GM12878 (cell line): ENCODE data around the gene CAPN9. TPM values are rescaled to one million over a fixed set of nuclear protein-coding genes. Genes with fewer than 3 reads are reported as not detected.

Experiments
- ATAC-seq: fragments of 200-7000 bp; cut with Tn5 transposase; 3 replicates; pipeline ENCODE4 v1.9.1; 2020; ENCODE audit warnings: mild to moderate bottlenecking, moderate library complexity
- BruUV-seq: library from RNA; stranded (reverse); fragments of 400-500 nt; replicated peaks from 2 replicates; lab custom pipeline; 2021; lab: Mats Ljungman, UMichigan
- CTCF ChIA-PET: fragments of 300-600 bp; sonication (Branson Sonifier 250); formaldehyde crosslinking; extraction: SDS; loops from one replicate; lab custom pipeline; 2021; ENCODE audit warnings: inconsistent platforms; lab: Yijun Ruan, JAX
- POLR2A ChIA-PET: fragments of 350-600 bp; formaldehyde crosslinking; extraction: SDS; loops from one replicate; lab custom pipeline; 2021; ENCODE audit warnings: inconsistent platforms; lab: Charles Lee
- RAD21 ChIA-PET: fragments of 300-600 bp; sonication (Branson Sonifier 250); formaldehyde crosslinking; loops from one replicate; lab custom pipeline; 2023; ENCODE audit warnings: antibody characterized with exemption; ENCODE audit not compliant: unreplicated experiment; lab: Charles Lee
- SMC1A ChIA-PET: fragments of 300-600 bp; sonication (Branson Sonifier 250); formaldehyde crosslinking; loops from one replicate; lab custom pipeline; 2023; ENCODE audit not compliant: unreplicated experiment, uncharacterized antibody; lab: Charles Lee
- DNase-seq: peaks from one replicate; pipeline ENCODE4 v3.0.0-alpha.2; 2011; ENCODE audit warnings: low read depth, low spot score
- FAIRE-seq: peaks from 3 replicates; lab custom pipeline; 2011; peaks lifted over from hg19 to GRCh38; lab: Jason Lieb, UNC
- H2AFZ ChIP-seq: 2 replicates; pipeline ENCODE4 v1.6.0; 2011; ENCODE audit warnings: low read depth, low read length, control low read depth; ENCODE audit not compliant: control insufficient read depth
- H3K27ac ChIP-seq: 2 replicates; pipeline ENCODE4 v1.5.1; 2011; ENCODE audit warnings: control low read depth; ENCODE audit not compliant: control insufficient read depth, insufficient read depth
- H3K27me3 ChIP-seq, 2 experiments: replicated peaks in 1 of 2; 2 replicates each; pipeline versions ENCODE4 v1.6.0 to v1.6.1; 2011; ENCODE audit warnings: low read length in 1 of 2; ENCODE audit not compliant: control insufficient read depth in 2 of 2, insufficient read depth in 2 of 2
- H3K36me3 ChIP-seq, 2 experiments: 2 replicates each; pipeline ENCODE4 v1.5.1; 2011; ENCODE audit warnings: low read length in 1 of 2; ENCODE audit not compliant: control insufficient read depth in 2 of 2, insufficient read depth in 2 of 2
- H3K4me1 ChIP-seq: 2 replicates; pipeline ENCODE4 v1.6.1; 2011; ENCODE audit warnings: mild to moderate bottlenecking, low read length, moderate library complexity, mixed read lengths; ENCODE audit not compliant: control insufficient read depth, insufficient read depth
- H3K4me2 ChIP-seq: 2 replicates; pipeline ENCODE4 v1.6.0; 2011; ENCODE audit warnings: control low read depth; ENCODE audit not compliant: control insufficient read depth, insufficient read depth
- H3K4me3 ChIP-seq: fragments of 200-600 bp; sonication (generic); 2 replicates; pipeline ENCODE4 v1.5.1; 2016
- H3K79me2 ChIP-seq: 2 replicates; pipeline ENCODE4 v1.6.0; 2011; ENCODE audit warnings: low read length; ENCODE audit not compliant: control insufficient read depth, insufficient read depth
- H3K9ac ChIP-seq: 2 replicates; pipeline ENCODE4 v1.8.0; 2011; ENCODE audit warnings: low read length, control low read depth, mixed read lengths; ENCODE audit not compliant: control insufficient read depth, insufficient read depth
- H3K9me3 ChIP-seq: replicated peaks from 3 replicates; pipeline ENCODE4 v1.5.1; 2011; ENCODE audit warnings: mild to moderate bottlenecking, low read length; ENCODE audit not compliant: control insufficient read depth, insufficient read depth
- H4K20me1 ChIP-seq: 2 replicates; pipeline ENCODE4 v1.6.0; 2011; ENCODE audit not compliant: control insufficient read depth, insufficient read depth
- JUND ChIP-seq: IDR thresholded peaks from 2 replicates; pipeline ENCODE4 v1.6.1; 2012; ENCODE audit warnings: low read depth, mild to moderate bottlenecking, low read length, improper control_type of control experiment, moderate library complexity
- LARP7 ChIP-seq: fragments of 450-650 bp; IDR thresholded peaks from 2 replicates; pipeline ENCODE4 v1.6.1; 2017; ENCODE audit warnings: mild to moderate bottlenecking
- POLR2A ChIP-seq: IDR thresholded peaks from 2 replicates; pipeline ENCODE4 v1.6.1; 2011; ENCODE audit warnings: low read depth, mild to moderate bottlenecking, low read length
- RAD21 ChIP-seq: IDR thresholded peaks from 2 replicates; pipeline ENCODE4 v1.6.1; 2011; ENCODE audit warnings: mild to moderate bottlenecking, low read depth, low read length, moderate library complexity; ENCODE audit not compliant: insufficient read depth
- TAF1 ChIP-seq: IDR thresholded peaks from 2 replicates; pipeline ENCODE4 v1.6.1; 2011; ENCODE audit warnings: mild to moderate bottlenecking, low read depth, low read length, borderline replicate concordance
- ZSCAN29 ChIP-seq: fragments of 450-650 bp; IDR thresholded peaks from 2 replicates; pipeline ENCODE4 v1.6.1; 2017; ENCODE audit warnings: mild to moderate bottlenecking, moderate library complexity
- WGBS: methylation state at CpG from one replicate; pipeline ENCODE4 v1.1.6; 2016; ENCODE audit warnings: low lambda C conversion rate; ENCODE audit not compliant: insufficient replicate concordance, insufficient coverage; ENCODE audit errors: missing lambda C conversion rate; 5-methylcytosine and 5-hydroxymethylcytosine counted together
- in situ Hi-C: fragments of 300-500 bp; cut with MboI; formaldehyde crosslinking; loops from 9 replicates; pipeline ENCODE4 v1.14.3; 2018; ENCODE audit warnings: mixed read lengths
- intact Hi-C: fragments of 100-400 bp; cut with micrococcal nuclease; formaldehyde crosslinking; loops from one replicate; pipeline ENCODE4 v1.14.2; 2022; ENCODE audit not compliant: unreplicated experiment
- polyA plus RNA-seq, 11 experiments: library from polyadenylated mRNA; depleted of rRNA in 4 of 11; unstranded in 6 of 11; stranded (reverse) in 5 of 11; fragments of >200 nt; fragmentation: Nextera tagmentation in 4 of 11; fragmentation: Illumina TruSeq in 1 of 11; extraction: Ambion mirVana in 4 of 11; extraction: Trizol in 1 of 11; gene quantifications; 1 replicate in 1 of 11; 2 replicates in 10 of 11; pipeline versions ENCODE4 v1.2.1 to v1.2.3, GENCODE V29; 2011 to 2016; ENCODE audit warnings: inconsistent platforms in 2 of 11, missing spikeins in 2 of 11, low read depth in 1 of 11
- total RNA-seq, 4 experiments: library from RNA; depleted of rRNA in 3 of 4; stranded (reverse); fragments of >200 nt in 3 of 4; fragmentation: Illumina TruSeq in 1 of 4; extraction: Trizol in 1 of 4; gene quantifications; 2 replicates each; pipeline versions ENCODE4 v1.2.1 to v1.2.3, GENCODE V29; 2013 to 2021
- TF ChIP-seq, protein P1 (sequence below), 3 experiments: IDR thresholded peaks in 2 of 3; conservative IDR thresholded peaks in 1 of 3; 2 replicates each; pipeline ENCODE4 v1.5.1; 2011; ENCODE audit warnings: low read depth in 3 of 3, low read length in 3 of 3, mild to moderate bottlenecking in 3 of 3, control low read depth in 2 of 3, moderate library complexity in 2 of 3, inconsistent platforms in 1 of 3, mixed read lengths in 1 of 3; ENCODE audit not compliant: control insufficient read depth in 2 of 3, insufficient read depth in 1 of 3; ENCODE audit errors: extremely low read depth in 1 of 3
- TF ChIP-seq, protein P2 (sequence below): fragments of 150-350 bp; IDR thresholded peaks from 2 replicates; pipeline ENCODE4 v1.6.1; 2014; ENCODE audit warnings: mild to moderate bottlenecking, low read depth, low read length
- TF ChIP-seq, protein P3 (sequence below): fragments of 450-650 bp; formaldehyde crosslinking; IDR thresholded peaks from 2 replicates; pipeline ENCODE4 v1.4.0; 2022; ENCODE audit warnings: mild to moderate bottlenecking, moderate library complexity

CAPN9 gene
- total and polyA plus RNA-seq, 10 of the 15 experiments (the other 5 are each of a cell fraction or from before 2014, with no cell fraction given): not detected

DNA sequence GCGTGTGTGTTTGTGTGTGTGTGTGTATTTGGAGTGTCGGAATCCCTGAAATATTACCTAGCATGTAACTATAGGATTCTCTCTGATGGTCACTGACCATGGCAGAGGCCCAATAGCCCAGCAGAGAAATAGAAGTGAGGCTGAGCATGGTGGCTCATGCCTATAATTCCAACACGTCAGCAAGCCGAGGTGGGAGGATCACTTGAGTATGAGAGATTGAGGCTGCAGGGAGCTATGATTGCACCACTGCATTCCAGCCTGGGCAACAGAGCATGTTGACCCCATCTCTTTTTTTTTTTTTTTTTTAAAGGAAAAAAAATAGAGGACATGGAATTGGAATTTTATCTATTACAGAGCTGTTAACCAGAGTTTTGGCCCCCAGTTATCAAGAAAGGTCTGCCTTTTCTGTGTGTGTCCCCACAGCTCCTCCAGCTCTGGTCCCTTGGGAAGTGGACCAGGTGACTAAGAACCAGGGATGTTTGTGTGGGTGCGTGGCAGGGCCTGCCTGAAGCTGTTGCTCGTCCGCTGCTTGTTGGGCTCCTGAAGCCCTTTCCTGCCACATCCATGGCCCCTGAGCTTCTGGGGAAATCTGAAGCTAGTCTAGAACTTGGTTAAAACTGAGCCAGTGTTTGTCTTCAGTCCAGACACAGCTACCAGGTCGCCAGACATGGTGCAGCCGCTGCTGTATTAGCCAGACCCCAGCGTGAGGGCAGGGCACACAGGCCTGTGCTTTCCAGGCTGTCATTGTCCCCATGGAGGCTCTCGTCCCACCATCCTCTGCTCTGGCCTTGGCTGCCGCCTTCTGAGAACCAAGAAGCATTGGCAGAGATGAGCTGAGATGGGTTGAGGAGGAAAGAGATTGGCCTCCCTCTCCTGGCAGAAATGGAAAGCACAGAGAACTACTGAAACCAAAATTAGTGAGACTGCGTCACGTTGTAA is 25.5 kb downstream of the CAPN9 start:
- BruUV-seq: no TSS peak
- SMC1A ChIA-PET: interaction anchor here (0.5 to 1.2 kb wide), 2 partner anchors 9 to 322 kb away, joined by 3 to 4 read pairs; no protein-coding TSS in a partner anchor
- Histone ChIP-seq H3K4me2 (no peak overlapping the region), H3K27ac (no peak overlapping the region), H3K4me1 (no peaks in the 10 kb centered on the region), H2AFZ (no peak overlapping the region), H3K4me3 (no peak overlapping the region), H4K20me1 (no peaks in the 10 kb centered on the region), H3K9ac (no peak overlapping the region), H3K9me3 (no peaks in the 10 kb centered on the region), H3K27me3 (peaks cover 2% of the 10 kb centered on the region in 2 experiments; a peak in 3 of 4 replicates), H3K36me3 (no peaks in the 10 kb centered on the region), H3K79me2 (no peaks in the 10 kb centered on the region)
- intact Hi-C loops: no loop called here
- POLR2A ChIA-PET: no interaction called here
- DNase-seq (no peak), FAIRE-seq (no peak), ATAC-seq (0 out of 3 replicates have a peak, but pooled peaks have one; percentile 21)
- TF ChIP-seq, protein P1, sequence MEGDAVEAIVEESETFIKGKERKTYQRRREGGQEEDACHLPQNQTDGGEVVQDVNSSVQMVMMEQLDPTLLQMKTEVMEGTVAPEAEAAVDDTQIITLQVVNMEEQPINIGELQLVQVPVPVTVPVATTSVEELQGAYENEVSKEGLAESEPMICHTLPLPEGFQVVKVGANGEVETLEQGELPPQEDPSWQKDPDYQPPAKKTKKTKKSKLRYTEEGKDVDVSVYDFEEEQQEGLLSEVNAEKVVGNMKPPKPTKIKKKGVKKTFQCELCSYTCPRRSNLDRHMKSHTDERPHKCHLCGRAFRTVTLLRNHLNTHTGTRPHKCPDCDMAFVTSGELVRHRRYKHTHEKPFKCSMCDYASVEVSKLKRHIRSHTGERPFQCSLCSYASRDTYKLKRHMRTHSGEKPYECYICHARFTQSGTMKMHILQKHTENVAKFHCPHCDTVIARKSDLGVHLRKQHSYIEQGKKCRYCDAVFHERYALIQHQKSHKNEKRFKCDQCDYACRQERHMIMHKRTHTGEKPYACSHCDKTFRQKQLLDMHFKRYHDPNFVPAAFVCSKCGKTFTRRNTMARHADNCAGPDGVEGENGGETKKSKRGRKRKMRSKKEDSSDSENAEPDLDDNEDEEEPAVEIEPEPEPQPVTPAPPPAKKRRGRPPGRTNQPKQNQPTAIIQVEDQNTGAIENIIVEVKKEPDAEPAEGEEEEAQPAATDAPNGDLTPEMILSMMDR (IDR thresholded peaks at IDR 0.05 in 2 of 3, conservative IDR thresholded peaks at IDR 0.05 in 1 of 3; ENCODE audit: control insufficient read depth in 2 of 3, extremely low read depth in 1 of 3, insufficient read depth in 1 of 3, low read depth in 3 of 3, low read length in 3 of 3): peak in 1 of 3 experiments; percentile 24; a peak in 2 of 6 replicates
- TF ChIP-seq, protein P2, sequence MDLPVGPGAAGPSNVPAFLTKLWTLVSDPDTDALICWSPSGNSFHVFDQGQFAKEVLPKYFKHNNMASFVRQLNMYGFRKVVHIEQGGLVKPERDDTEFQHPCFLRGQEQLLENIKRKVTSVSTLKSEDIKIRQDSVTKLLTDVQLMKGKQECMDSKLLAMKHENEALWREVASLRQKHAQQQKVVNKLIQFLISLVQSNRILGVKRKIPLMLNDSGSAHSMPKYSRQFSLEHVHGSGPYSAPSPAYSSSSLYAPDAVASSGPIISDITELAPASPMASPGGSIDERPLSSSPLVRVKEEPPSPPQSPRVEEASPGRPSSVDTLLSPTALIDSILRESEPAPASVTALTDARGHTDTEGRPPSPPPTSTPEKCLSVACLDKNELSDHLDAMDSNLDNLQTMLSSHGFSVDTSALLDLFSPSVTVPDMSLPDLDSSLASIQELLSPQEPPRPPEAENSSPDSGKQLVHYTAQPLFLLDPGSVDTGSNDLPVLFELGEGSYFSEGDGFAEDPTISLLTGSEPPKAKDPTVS: no peak
- TF ChIP-seq, protein P3, sequence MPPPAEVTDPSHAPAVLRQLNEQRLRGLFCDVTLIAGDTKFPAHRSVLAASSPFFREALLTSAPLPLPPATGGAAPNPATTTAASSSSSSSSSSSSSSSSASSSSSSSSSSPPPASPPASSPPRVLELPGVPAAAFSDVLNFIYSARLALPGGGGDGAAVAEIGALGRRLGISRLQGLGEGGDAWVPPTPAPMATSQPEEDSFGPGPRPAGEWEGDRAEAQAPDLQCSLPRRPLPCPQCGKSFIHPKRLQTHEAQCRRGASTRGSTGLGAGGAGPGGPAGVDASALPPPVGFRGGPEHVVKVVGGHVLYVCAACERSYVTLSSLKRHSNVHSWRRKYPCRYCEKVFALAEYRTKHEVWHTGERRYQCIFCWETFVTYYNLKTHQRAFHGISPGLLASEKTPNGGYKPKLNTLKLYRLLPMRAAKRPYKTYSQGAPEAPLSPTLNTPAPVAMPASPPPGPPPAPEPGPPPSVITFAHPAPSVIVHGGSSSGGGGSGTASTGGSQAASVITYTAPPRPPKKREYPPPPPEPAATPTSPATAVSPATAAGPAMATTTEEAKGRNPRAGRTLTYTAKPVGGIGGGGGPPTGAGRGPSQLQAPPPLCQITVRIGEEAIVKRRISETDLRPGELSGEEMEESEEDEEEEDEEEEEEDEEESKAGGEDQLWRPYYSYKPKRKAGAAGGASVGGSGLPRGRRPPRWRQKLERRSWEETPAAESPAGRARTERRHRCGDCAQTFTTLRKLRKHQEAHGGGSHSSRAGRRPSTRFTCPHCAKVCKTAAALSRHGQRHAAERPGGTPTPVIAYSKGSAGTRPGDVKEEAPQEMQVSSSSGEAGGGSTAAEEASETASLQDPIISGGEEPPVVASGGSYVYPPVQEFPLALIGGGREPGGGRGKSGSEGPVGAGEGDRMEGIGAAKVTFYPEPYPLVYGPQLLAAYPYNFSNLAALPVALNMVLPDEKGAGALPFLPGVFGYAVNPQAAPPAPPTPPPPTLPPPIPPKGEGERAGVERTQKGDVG (CRISPR knock-in tag): no peak
- TF ChIP-seq LARP7 (no peak), ZSCAN29 (no peak), RAD21 (0 out of 2 replicates have a peak, but pooled peaks have one; percentile 24), POLR2A (no peak), TAF1 (no peak), JUND (no peak)
- CTCF ChIA-PET: interaction anchor here (0.6 to 1.7 kb wide), 3 partner anchors 15 to 129 kb away, joined by 3 to 6 read pairs (median 3); no protein-coding TSS in a partner anchor
- WGBS: 29% methylated on average over 14 of the region's 14 CpGs
- RAD21 ChIA-PET: interaction anchor here (0.7 kb wide), 1 partner anchor 553 kb away, joined by 3 read pairs; no protein-coding TSS in a partner anchor
- in situ Hi-C loops: no loop called here
